ENCODE results near the gene VPS11. TPM values are rescaled to one million over a fixed set of nuclear protein-coding genes. Genes with fewer than 3 reads are reported as not detected.

The VPS11 gene
- total RNA-seq, 1 experiment from 2014 or later: 18.6 TPM

- Histone ChIP-seq H4K8ac (replicated peaks; ENCODE audit: insufficient read length, low read depth, low read length) (no peak overlapping the region), H3K23ac (ENCODE audit: insufficient read length, low read depth, low read length) (no peak overlapping the region), H3K9me3 (ENCODE audit: control insufficient read depth, low read depth, low read length) (no peaks in the 10 kb centered on the region), H3K14ac (ENCODE audit: insufficient read depth, low read length) (no peak overlapping the region), H3K27ac (ENCODE audit: insufficient read length, low read depth, low read length) (no peak overlapping the region), H3T11ph (ENCODE audit: low read length) (no peak overlapping the region), H2BK5ac (ENCODE audit: insufficient read length, low read length) (no peak overlapping the region), H2AK5ac (ENCODE audit: insufficient read length, low read length) (no peak overlapping the region), H4K91ac (ENCODE audit: insufficient read length, low read depth, low read length) (no peak overlapping the region), H3K79me1 (ENCODE audit: insufficient read depth, low read depth, low read length, poor library complexity, severe bottlenecking) (no peaks in the 10 kb centered on the region), H3K4me1 (ENCODE audit: insufficient read depth, low read length) (no peaks in the 10 kb centered on the region), H2BK15ac (ENCODE audit: low read depth, low read length) (no peak overlapping the region), H3K4ac (ENCODE audit: low read depth, low read length) (no peak overlapping the region), H4K5ac (ENCODE audit: insufficient read length, low read depth, low read length) (no peak overlapping the region), H3K23me2 (ENCODE audit: insufficient read length, low read depth, low read length, poor library complexity, severe bottlenecking) (peaks cover 4% of the 10 kb centered on the region), H2AFZ (ENCODE audit: low read length) (no peak overlapping the region), H3K18ac (ENCODE audit: insufficient read length, low read depth, low read length) (no peak overlapping the region), H2BK120ac (ENCODE audit: low read depth, low read length, poor library complexity, severe bottlenecking) (no peak overlapping the region), H2BK12ac (ENCODE audit: insufficient read length, low read depth, low read length) (no peak overlapping the region), H3K79me2 (ENCODE audit: insufficient read depth, low read length) (no peaks in the 10 kb centered on the region), H3K4me2 (ENCODE audit: insufficient read depth, insufficient read length, low read length) (no peak overlapping the region), H4K20me1 (ENCODE audit: control insufficient read depth, insufficient read depth, insufficient read length) (no peaks in the 10 kb centered on the region), H2BK20ac (ENCODE audit: low read depth, low read length, poor library complexity, severe bottlenecking) (no peak overlapping the region), H3K9ac (ENCODE audit: extremely low read depth, insufficient read length, low read length) (no peak overlapping the region), H3K56ac (ENCODE audit: insufficient read length, low read depth, low read length) (no peak overlapping the region), H3K27me3 (ENCODE audit: insufficient read depth, low read length) (no peaks in the 10 kb centered on the region)
- Mint-ChIP-seq H3K27me3 (ENCODE audit: low read depth) (no peaks in the 10 kb centered on the region; the same call in 1 of the 2 replicates), H3K4me3 (no peak overlapping the region), H3K36me3 (ENCODE audit: insufficient read depth in 1 of 3, low read depth in 3 of 3) (no peaks in the 10 kb centered on the region; a peak in 2 of 7 replicates), H3K4me1 (peaks cover 17 to 24% of the 10 kb centered on the region in 2 experiments), H3K27ac (no peak overlapping the region), H3K9me3 (no peaks in the 10 kb centered on the region; a peak in 1 of 5 replicates)
- no peak for DNase-seq
- no CpG with 5 or more reads among the region's 10 CpGs for whole genome bisulfite sequencing (ENCODE audit: extremely low coverage, insufficient read length, low lambda C conversion rate)
- TF ChIP-seq, protein P1, sequence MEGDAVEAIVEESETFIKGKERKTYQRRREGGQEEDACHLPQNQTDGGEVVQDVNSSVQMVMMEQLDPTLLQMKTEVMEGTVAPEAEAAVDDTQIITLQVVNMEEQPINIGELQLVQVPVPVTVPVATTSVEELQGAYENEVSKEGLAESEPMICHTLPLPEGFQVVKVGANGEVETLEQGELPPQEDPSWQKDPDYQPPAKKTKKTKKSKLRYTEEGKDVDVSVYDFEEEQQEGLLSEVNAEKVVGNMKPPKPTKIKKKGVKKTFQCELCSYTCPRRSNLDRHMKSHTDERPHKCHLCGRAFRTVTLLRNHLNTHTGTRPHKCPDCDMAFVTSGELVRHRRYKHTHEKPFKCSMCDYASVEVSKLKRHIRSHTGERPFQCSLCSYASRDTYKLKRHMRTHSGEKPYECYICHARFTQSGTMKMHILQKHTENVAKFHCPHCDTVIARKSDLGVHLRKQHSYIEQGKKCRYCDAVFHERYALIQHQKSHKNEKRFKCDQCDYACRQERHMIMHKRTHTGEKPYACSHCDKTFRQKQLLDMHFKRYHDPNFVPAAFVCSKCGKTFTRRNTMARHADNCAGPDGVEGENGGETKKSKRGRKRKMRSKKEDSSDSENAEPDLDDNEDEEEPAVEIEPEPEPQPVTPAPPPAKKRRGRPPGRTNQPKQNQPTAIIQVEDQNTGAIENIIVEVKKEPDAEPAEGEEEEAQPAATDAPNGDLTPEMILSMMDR (conservative IDR thresholded peaks at IDR 0.05): no peak
These were observed 48.6 kb downstream of the VPS11 start for GRCh38 chr11:119116235-119116594.

Data from H9 (cell line).